ENCODE results near the gene NTM.

DNA sequence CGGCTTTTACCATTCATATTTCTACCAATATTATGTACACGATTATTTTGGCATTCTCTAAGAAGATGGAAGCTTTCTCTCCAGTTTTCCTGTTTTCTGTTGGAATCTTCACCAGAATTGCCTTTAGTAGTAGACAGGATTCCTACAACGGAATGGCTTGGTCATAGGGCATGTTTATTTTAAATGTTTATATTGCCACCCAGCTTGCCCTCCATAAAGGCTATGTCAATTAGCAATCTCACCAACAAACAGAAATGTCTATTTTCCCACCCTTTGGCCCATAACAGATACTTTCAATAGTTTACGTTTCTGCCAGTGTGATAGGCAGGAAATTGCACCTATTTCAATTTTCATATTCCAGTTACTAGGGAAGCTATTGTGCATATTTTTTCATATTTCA is 893.5 kb downstream of the NTM start:
- TF ChIP-seq CTCF (IDR thresholded peaks at IDR 0.05; ENCODE audit: poor library complexity) (no peak), EZH2 (IDR thresholded peaks at IDR 0.05; ENCODE audit: borderline replicate concordance) (no peak), EZH2phosphoT487 (IDR thresholded peaks at IDR 0.05; ENCODE audit: low read depth, severe bottlenecking, unreplicated experiment) (no peak)

All from hepatocyte (in vitro differentiated cells).